Dedifferentiated amniotic fluid mesenchymal stem cell (primary cell): ENCODE measurements around the gene ESAM.
A peak's percentile ranks its signal among the peaks of the same experiment; 100 is the strongest.

Source experiments
- DNase-seq: peaks from one replicate; pipeline ENCODE4 v3.0.0-alpha.2; 2016; ENCODE audit errors: extremely low spot score

ESAM gene

GRCh38 chr11:124762105-124762623, at the start of gene ESAM:
Gene ESAM (minus strand): TSS chr11:124762290. CDS start chr11:124762154, 136 bp downstream.
- no peak for DNase-seq

- no peak for DNase-seq
These were observed 49.5 kb upstream of the ESAM start for GRCh38 chr11:124811399-124812125.

- no peak for DNase-seq
These were observed 45.7 kb upstream of the ESAM start for GRCh38 chr11:124807660-124808270.

- DNase-seq, result no peak
These were observed 45.1 kb upstream of the ESAM start for GRCh38 chr11:124807201-124807600.

GRCh38 chr11:124804884-124805283, 42.8 kb upstream of the ESAM start:
- no peak for DNase-seq

GRCh38 chr11:124801636-124802312, 39.7 kb upstream of the ESAM start:
- DNase-seq, result no peak

- DNase-seq, result no peak
These were observed 38.9 kb upstream of the ESAM start for GRCh38 chr11:124801014-124801413.

GRCh38 chr11:124800226-124800929, 38.3 kb upstream of the ESAM start, which contains the start of gene MSANTD2:
Gene MSANTD2 (minus strand): TSS chr11:124800406. CDS start chr11:124800380, 26 bp downstream.
- DNase-seq, result peak; percentile 87

GRCh38 chr11:124799348-124800225, 37.5 kb upstream of the ESAM start:
- no peak for DNase-seq

GRCh38 chr11:124798991-124799347, 36.9 kb upstream of the ESAM start:
- DNase-seq, result peak; percentile 42

GRCh38 chr11:124796312-124796711, 34.2 kb upstream of the ESAM start:
- DNase-seq, result no peak

GRCh38 chr11:124793466-124794278, 31.6 kb upstream of the ESAM start:
- no peak for DNase-seq

- DNase-seq, result no peak
These were observed 29.7 kb upstream of the ESAM start for GRCh38 chr11:124791626-124792341.

- no peak for DNase-seq
These were observed 26.4 kb upstream of the ESAM start for GRCh38 chr11:124788521-124788920.

GRCh38 chr11:124784051-124784450, 22.0 kb upstream of the ESAM start:
- no peak for DNase-seq

- DNase-seq, result no peak
These were observed 20.9 kb upstream of the ESAM start for GRCh38 chr11:124783002-124783401.

- no peak for DNase-seq
These were observed 17.5 kb upstream of the ESAM start for GRCh38 chr11:124779568-124779967.

GRCh38 chr11:124778281-124778680, 16.2 kb upstream of the ESAM start:
- no peak for DNase-seq

GRCh38 chr11:124776865-124777645, 15.0 kb upstream of the ESAM start:
- DNase-seq, result no peak
